Keratinocyte (primary cell): ENCODE data around the gene C1D. TPM values are rescaled to one million over a fixed set of nuclear protein-coding genes. Genes with fewer than 3 reads are reported as not detected.

Experiments used
- DNase-seq: peaks from one replicate; pipeline ENCODE4 v3.0.0-alpha.2; 2011; ENCODE audit warnings: low read depth, missing footprints, low spot score
- FAIRE-seq: peaks from 2 replicates; lab custom pipeline; 2011; peaks lifted over from hg19 to GRCh38; lab: Jason Lieb, UNC
- H2AFZ ChIP-seq: 2 replicates; pipeline ENCODE4 v1.6.0; 2012; ENCODE audit warnings: low read length, control low read depth, inconsistent platforms; ENCODE audit not compliant: control insufficient read depth
- H3K27ac ChIP-seq: 2 replicates; pipeline ENCODE4 v1.5.1; 2011; ENCODE audit warnings: low read length; ENCODE audit not compliant: control insufficient read depth, insufficient read depth
- H3K27me3 ChIP-seq: 3 replicates; pipeline ENCODE4 v1.6.0; 2011; ENCODE audit warnings: low read length; ENCODE audit not compliant: control insufficient read depth, insufficient read depth; ENCODE audit errors: extremely low read depth
- H3K36me3 ChIP-seq, 2 experiments: 2 replicates in 1 of 2; 3 replicates in 1 of 2; pipeline ENCODE4 v1.5.1; 2011; ENCODE audit warnings: low read length in 2 of 2, mild to moderate bottlenecking in 1 of 2; ENCODE audit not compliant: control insufficient read depth in 2 of 2, insufficient read depth in 2 of 2; ENCODE audit errors: extremely low read depth in 1 of 2
- H3K4me1 ChIP-seq: 3 replicates; pipeline ENCODE4 v1.5.1; 2011; ENCODE audit warnings: low read length; ENCODE audit not compliant: control insufficient read depth, insufficient read depth; ENCODE audit errors: extremely low read depth
- H3K4me2 ChIP-seq: 3 replicates; pipeline ENCODE4 v1.6.0; 2011; ENCODE audit warnings: low read depth, low read length; ENCODE audit not compliant: control insufficient read depth, insufficient read depth; ENCODE audit errors: extremely low read depth
- H3K4me3 ChIP-seq, 3 experiments: fragments of 200-600 bp in 1 of 3; sonication (generic) in 1 of 3; 2 replicates in 2 of 3; 3 replicates in 1 of 3; pipeline ENCODE4 v1.5.1; 2011 to 2016; ENCODE audit warnings: low read length in 3 of 3, mild to moderate bottlenecking in 3 of 3, control low read depth in 2 of 3, inconsistent platforms in 1 of 3, low read depth in 1 of 3, mixed read lengths in 1 of 3, mixed run types in 1 of 3, moderate library complexity in 1 of 3; ENCODE audit not compliant: control insufficient read depth in 2 of 3, insufficient read depth in 2 of 3; ENCODE audit errors: extremely low read depth in 1 of 3
- H3K79me2 ChIP-seq: 2 replicates; pipeline ENCODE4 v1.6.0; 2012; ENCODE audit warnings: low read length; ENCODE audit not compliant: control insufficient read depth, insufficient read depth
- H3K9ac ChIP-seq: 3 replicates; pipeline ENCODE4 v1.6.0; 2011; ENCODE audit warnings: low read length; ENCODE audit not compliant: control insufficient read depth, insufficient read depth; ENCODE audit errors: extremely low read depth
- H3K9me1 ChIP-seq: 3 replicates; pipeline ENCODE4 v1.6.0; 2011; ENCODE audit warnings: low read length; ENCODE audit not compliant: control insufficient read depth, insufficient read depth; ENCODE audit errors: extremely low read depth
- H3K9me3 ChIP-seq: 2 replicates; pipeline ENCODE4 v1.5.1; 2012; ENCODE audit warnings: low read depth, low read length; ENCODE audit not compliant: control insufficient read depth
- H4K20me1 ChIP-seq: 3 replicates; pipeline ENCODE4 v1.6.0; 2011; ENCODE audit warnings: low read length; ENCODE audit not compliant: control insufficient read depth, insufficient read depth; ENCODE audit errors: extremely low read depth
- CTCF ChIP-seq, 3 experiments: IDR thresholded peaks in 1 of 3; conservative IDR thresholded peaks in 1 of 3; optimal IDR thresholded peaks in 1 of 3; 2 replicates in 2 of 3; 3 replicates in 1 of 3; pipeline versions ENCODE3 to v1.5.1; 2011; ENCODE audit warnings: low read length in 3 of 3, mild to moderate bottlenecking in 3 of 3, moderate library complexity in 2 of 3, control low read depth in 1 of 3, inconsistent platforms in 1 of 3; ENCODE audit not compliant: insufficient read depth in 2 of 3; ENCODE audit errors: extremely low read depth in 1 of 3
- EZH2 ChIP-seq: IDR thresholded peaks from one replicate; pipeline ENCODE4 v1.6.1; 2012; ENCODE audit warnings: inconsistent platforms, mild to moderate bottlenecking, low read length, moderate library complexity
- dilution Hi-C: fragments of 300-500 bp; cut with MboI; formaldehyde crosslinking; loops from one replicate; pipeline ENCODE4 v1.7.0; 2020; ENCODE audit warnings: low sequenced_read_pairs; ENCODE audit not compliant: extremely low pct_ligation_motif_present
- polyA plus RNA-seq, 5 experiments: library from polyadenylated mRNA; depleted of rRNA in 3 of 5; stranded (reverse) in 3 of 5; stranded (forward) in 1 of 5; unstranded in 1 of 5; fragments of >200 nt; gene quantifications; 1 replicate in 1 of 5; 2 replicates in 3 of 5; 3 replicates in 1 of 5; pipeline versions ENCODE4 v1.2.1 to v1.2.3, GENCODE V29; 2011 to 2012; ENCODE audit warnings: missing spikeins in 2 of 5, low read depth in 1 of 5, low replicate concordance in 1 of 5

Gene C1D
- polyA plus RNA-seq, 1 donor (not counting 4 experiments of a cell fraction or from before 2014, with no cell fraction given) = 45.3 TPM

GRCh38 chr2:68104111-68104835 is 41.5 kb upstream of the C1D start:
- no peak overlapping the region for H2AFZ ChIP-seq
- FAIRE-seq (no peak), DNase-seq (no peak)
- no peak overlapping the region for H3K9ac ChIP-seq
- no peaks in the 10 kb centered on the region for H3K9me3 ChIP-seq
- H3K4me1 ChIP-seq = no peaks in the 10 kb centered on the region
- no peak for TF ChIP-seq EZH2
- no peak for TF ChIP-seq CTCF (optimal IDR thresholded peaks at IDR 0.05 in 1 of 3, IDR thresholded peaks at IDR 0.05 in 1 of 3, conservative IDR thresholded peaks at IDR 0.05 in 1 of 3; ENCODE audit: extremely low read depth in 1 of 3, insufficient read depth in 2 of 3, low read length in 3 of 3)
- H3K27me3 ChIP-seq = no peaks in the 10 kb centered on the region
- no peak overlapping the region for H3K27ac ChIP-seq
- dilution Hi-C loops = no loop called here
- no peaks in the 10 kb centered on the region for H3K79me2 ChIP-seq
- no peaks in the 10 kb centered on the region for H4K20me1 ChIP-seq
- H3K9me1 ChIP-seq = no peaks in the 10 kb centered on the region
- no peak overlapping the region for H3K4me3 ChIP-seq
- no peaks in the 10 kb centered on the region for H3K36me3 ChIP-seq
- H3K4me2 ChIP-seq = no peak overlapping the region

- no peak overlapping the region for H2AFZ ChIP-seq
- no peak overlapping the region for H3K9ac ChIP-seq
- no peaks in the 10 kb centered on the region for H3K4me1 ChIP-seq
- no peak overlapping the region for H3K4me3 ChIP-seq
- TF ChIP-seq EZH2 (no peak), CTCF (optimal IDR thresholded peaks at IDR 0.05 in 1 of 3, IDR thresholded peaks at IDR 0.05 in 1 of 3, conservative IDR thresholded peaks at IDR 0.05 in 1 of 3; ENCODE audit: extremely low read depth in 1 of 3, insufficient read depth in 2 of 3, low read length in 3 of 3) (no peak)
- H3K9me1 ChIP-seq = no peaks in the 10 kb centered on the region
- dilution Hi-C loops = no loop called here
- no peak overlapping the region for H3K27ac ChIP-seq
- H3K79me2 ChIP-seq = no peaks in the 10 kb centered on the region
- no peaks in the 10 kb centered on the region for H4K20me1 ChIP-seq
- H3K36me3 ChIP-seq = no peaks in the 10 kb centered on the region
- H3K9me3 ChIP-seq = no peaks in the 10 kb centered on the region
- no peaks in the 10 kb centered on the region for H3K27me3 ChIP-seq
- no peak overlapping the region for H3K4me2 ChIP-seq
- FAIRE-seq = no peak
- DNase-seq = no peak
These were observed 40.9 kb upstream of the C1D start for GRCh38 chr2:68103709-68104055.
